Retinal pigment epithelial cell (primary cell): ENCODE results near the gene GDA.
"Not testable (repeated sequence)": the region's sequence is repeated elsewhere in the genome, so short reads cannot be mapped to it uniquely, and the experiment has no call there.

Experiments
- DNase-seq: peaks from one replicate; pipeline ENCODE4 v3.0.0-alpha.2; 2010; ENCODE audit warnings: low read depth
- H3K4me3 ChIP-seq: 2 replicates; pipeline ENCODE4 v1.5.1; 2011; ENCODE audit warnings: mild to moderate bottlenecking, low read length, control low read depth, moderate library complexity
- CTCF ChIP-seq: conservative IDR thresholded peaks from 2 replicates; pipeline ENCODE4 v1.5.1; 2011; ENCODE audit warnings: low read depth, low read length, control low read depth, inconsistent platforms

GDA gene

DNA sequence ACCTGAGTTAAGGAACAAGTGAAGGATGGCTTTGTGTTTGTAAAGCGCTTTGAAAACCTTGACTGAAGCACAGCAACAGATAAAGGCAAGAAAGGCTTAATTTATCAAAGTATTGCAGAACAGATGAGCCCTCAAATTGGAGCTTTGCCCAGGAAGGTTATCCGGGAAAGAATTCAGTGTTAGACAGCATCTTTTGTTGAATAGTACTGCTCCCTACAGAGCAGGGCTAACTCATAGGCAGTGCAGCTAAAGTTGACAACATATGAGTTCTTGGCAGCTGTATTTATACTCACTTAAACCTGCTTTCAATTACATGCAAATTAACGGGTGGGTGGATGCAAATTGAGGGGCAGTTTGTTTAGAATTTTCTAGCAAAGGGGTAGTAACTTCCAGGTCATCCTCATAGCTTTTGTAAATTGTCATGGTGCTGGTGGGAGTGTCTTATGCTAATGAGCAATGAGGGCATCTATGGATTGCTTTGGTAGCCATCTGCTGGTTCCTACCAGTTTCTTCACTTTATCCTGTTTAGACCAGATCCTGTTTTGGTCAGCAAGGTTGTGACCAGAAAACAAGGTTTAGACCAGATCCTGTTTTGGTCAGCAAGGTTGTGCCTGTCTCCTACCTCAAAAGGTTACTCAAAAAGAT lies 105.8 kb downstream of the GDA start:
- TF ChIP-seq CTCF: peak; percentile 30
- DNase-seq: peak; percentile 53
- no peak overlapping the region for H3K4me3 ChIP-seq

DNA sequence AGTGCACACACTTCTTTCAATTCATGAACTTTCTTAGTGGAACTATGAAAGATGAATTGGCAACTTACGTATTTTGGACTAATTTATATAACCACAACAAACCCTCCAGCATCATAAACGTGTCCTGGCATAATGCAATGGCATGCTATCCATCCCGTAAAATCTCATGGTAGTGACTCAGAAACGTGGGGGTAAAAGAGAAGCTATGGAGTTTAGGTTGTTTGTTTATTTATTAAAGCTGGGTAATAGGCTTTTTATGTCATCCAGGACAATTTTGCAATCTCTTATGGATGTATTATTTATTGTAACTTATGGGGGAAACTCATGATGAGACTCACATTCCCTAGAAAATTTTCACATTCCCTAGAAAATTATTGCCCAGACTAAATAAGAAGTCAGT lies 106.3 kb downstream of the GDA start:
- TF ChIP-seq CTCF: no peak
- H3K4me3 ChIP-seq: no peak overlapping the region
- DNase-seq: no peak

GRCh38 chr9:72256931-72257330 lies 107.7 kb downstream of the GDA start:
- no peak for DNase-seq
- no peak for TF ChIP-seq CTCF
- no peak overlapping the region for H3K4me3 ChIP-seq

GRCh38 chr9:72257814-72258213 lies 108.6 kb downstream of the GDA start:
- DNase-seq: no peak
- no peak overlapping the region for H3K4me3 ChIP-seq
- no peak for TF ChIP-seq CTCF

- DNase-seq: no peak
- H3K4me3 ChIP-seq: no peak overlapping the region
- no peak for TF ChIP-seq CTCF
Observed at GRCh38 chr9:72262063-72262462, 112.8 kb downstream of the GDA start.

DNA sequence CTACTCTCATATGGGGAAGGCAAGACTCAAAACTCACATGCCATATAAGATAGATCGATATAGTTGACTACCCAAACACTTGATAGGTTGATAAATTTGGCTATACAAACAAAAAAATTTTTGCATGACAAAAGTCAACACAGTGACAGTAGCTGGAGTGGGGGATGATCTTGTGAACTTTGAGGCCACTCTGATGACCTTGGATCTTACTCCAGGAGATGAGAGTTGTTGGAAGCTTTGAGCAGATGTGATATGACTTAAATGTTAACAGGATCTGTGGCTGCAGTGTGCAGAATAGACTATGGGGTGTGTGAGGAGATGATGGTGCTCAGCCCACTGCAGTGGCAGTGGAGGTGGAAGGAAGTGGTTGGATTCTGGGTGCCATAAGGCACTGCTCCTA lies 114.3 kb downstream of the GDA start:
- H3K4me3 ChIP-seq: no peak overlapping the region
- DNase-seq: no peak
- no peak for TF ChIP-seq CTCF

GRCh38 chr9:72268961-72269360 lies 119.7 kb downstream of the GDA start:
- DNase-seq: no peak
- TF ChIP-seq CTCF: no peak
- no peak overlapping the region for H3K4me3 ChIP-seq

- H3K4me3 ChIP-seq: not testable (repeated sequence)
Observed at GRCh38 chr9:72270359-72270758, 121.1 kb downstream of the GDA start.

More at GRCh38 chr9:72270359-72270758, 121.1 kb downstream of the GDA start:
- DNase-seq: not testable (repeated sequence)
